ENCODE measurements around the gene TRIM17. TPM values are rescaled to one million over a fixed set of nuclear protein-coding genes. Genes with fewer than 3 reads are reported as not detected.

Gene TRIM17
- total and polyA plus RNA-seq, 2 experiments from 2014 or later: 0.86 to 1.1 TPM

GRCh38 chr1:228429698-228430097 is 13.0 kb upstream of the TRIM17 start (continued):
- TF ChIP-seq ZNF114 (CRISPR knock-in tag; IDR thresholded peaks at IDR 0.05): no peak
- TF ChIP-seq, protein P1, sequence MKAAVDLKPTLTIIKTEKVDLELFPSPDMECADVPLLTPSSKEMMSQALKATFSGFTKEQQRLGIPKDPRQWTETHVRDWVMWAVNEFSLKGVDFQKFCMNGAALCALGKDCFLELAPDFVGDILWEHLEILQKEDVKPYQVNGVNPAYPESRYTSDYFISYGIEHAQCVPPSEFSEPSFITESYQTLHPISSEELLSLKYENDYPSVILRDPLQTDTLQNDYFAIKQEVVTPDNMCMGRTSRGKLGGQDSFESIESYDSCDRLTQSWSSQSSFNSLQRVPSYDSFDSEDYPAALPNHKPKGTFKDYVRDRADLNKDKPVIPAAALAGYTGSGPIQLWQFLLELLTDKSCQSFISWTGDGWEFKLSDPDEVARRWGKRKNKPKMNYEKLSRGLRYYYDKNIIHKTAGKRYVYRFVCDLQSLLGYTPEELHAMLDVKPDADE (IDR thresholded peaks at IDR 0.05): no peak
- TF ChIP-seq STAT1 (IDR thresholded peaks at IDR 0.05; ENCODE audit: unreplicated experiment): no peak
- no peak for TF ChIP-seq CREB1 (CRISPR knock-in tag; IDR thresholded peaks at IDR 0.05; ENCODE audit: low read depth)
- TF ChIP-seq, protein P2, sequence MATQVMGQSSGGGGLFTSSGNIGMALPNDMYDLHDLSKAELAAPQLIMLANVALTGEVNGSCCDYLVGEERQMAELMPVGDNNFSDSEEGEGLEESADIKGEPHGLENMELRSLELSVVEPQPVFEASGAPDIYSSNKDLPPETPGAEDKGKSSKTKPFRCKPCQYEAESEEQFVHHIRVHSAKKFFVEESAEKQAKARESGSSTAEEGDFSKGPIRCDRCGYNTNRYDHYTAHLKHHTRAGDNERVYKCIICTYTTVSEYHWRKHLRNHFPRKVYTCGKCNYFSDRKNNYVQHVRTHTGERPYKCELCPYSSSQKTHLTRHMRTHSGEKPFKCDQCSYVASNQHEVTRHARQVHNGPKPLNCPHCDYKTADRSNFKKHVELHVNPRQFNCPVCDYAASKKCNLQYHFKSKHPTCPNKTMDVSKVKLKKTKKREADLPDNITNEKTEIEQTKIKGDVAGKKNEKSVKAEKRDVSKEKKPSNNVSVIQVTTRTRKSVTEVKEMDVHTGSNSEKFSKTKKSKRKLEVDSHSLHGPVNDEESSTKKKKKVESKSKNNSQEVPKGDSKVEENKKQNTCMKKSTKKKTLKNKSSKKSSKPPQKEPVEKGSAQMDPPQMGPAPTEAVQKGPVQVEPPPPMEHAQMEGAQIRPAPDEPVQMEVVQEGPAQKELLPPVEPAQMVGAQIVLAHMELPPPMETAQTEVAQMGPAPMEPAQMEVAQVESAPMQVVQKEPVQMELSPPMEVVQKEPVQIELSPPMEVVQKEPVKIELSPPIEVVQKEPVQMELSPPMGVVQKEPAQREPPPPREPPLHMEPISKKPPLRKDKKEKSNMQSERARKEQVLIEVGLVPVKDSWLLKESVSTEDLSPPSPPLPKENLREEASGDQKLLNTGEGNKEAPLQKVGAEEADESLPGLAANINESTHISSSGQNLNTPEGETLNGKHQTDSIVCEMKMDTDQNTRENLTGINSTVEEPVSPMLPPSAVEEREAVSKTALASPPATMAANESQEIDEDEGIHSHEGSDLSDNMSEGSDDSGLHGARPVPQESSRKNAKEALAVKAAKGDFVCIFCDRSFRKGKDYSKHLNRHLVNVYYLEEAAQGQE (IDR thresholded peaks at IDR 0.05; ENCODE audit: unreplicated experiment): no peak
- TF ChIP-seq ZNF331 (CRISPR knock-in tag; IDR thresholded peaks at IDR 0.05; ENCODE audit: low read depth): no peak
- no peak for TF ChIP-seq JUNB (IDR thresholded peaks at IDR 0.05; ENCODE audit: unreplicated experiment)
- TF ChIP-seq POLR2AphosphoS5 (IDR thresholded peaks at IDR 0.05; ENCODE audit: low read depth): no peak

GRCh38 chr1:228429007-228429406 is 12.3 kb upstream of the TRIM17 start:
- Histone ChIP-seq H3K4me3 (no peak overlapping the region), H4K20me1 (replicated peaks; ENCODE audit: insufficient read depth) (no peaks in the 10 kb centered on the region), H3K4me2 (no peak overlapping the region), H3K27me3 (ENCODE audit: insufficient read depth) (peaks cover 54% of the 10 kb centered on the region), H3K4me1 (ENCODE audit: insufficient read depth) (peaks cover 7% of the 10 kb centered on the region; the same call in 1 of the 2 replicates), H3K36me3 (ENCODE audit: insufficient read depth) (no peaks in the 10 kb centered on the region), H3K9me2 (ENCODE audit: insufficient read depth) (no peaks in the 10 kb centered on the region), H3F3A (replicated peaks; ENCODE audit: low read depth) (no peaks in the 10 kb centered on the region), H3K27ac (ENCODE audit: low read depth) (no peak overlapping the region), H3K79me2 (replicated peaks; ENCODE audit: insufficient read depth) (no peaks in the 10 kb centered on the region), H2AFZ (no peak overlapping the region)
- Mint-ChIP-seq H3K27ac (no peak overlapping the region), H3K36me3 (ENCODE audit: low read depth) (0 out of 3 replicates have a peak, but pooled peaks cover 3% of the 10 kb centered on the region), H3K9me3 (peaks cover 4% of the 10 kb centered on the region; the same call in 1 of the 3 replicates), H3K4me1 (peaks cover 23% of the 10 kb centered on the region), H3K27me3 (ENCODE audit: insufficient read depth, low read depth, poor library complexity) (peaks cover 25% of the 10 kb centered on the region), H3K4me3 (no peak overlapping the region)
- ATAC-seq (0 out of 3 replicates have a peak, but pooled peaks have one; percentile 15), DNase-seq (ENCODE audit: low spot score) (no peak)
- no peak for TF ChIP-seq EZH2phosphoT487 (IDR thresholded peaks at IDR 0.05; ENCODE audit: unreplicated experiment)
- TF ChIP-seq, protein P2 (IDR thresholded peaks at IDR 0.05; ENCODE audit: unreplicated experiment): no peak
- TF ChIP-seq NANOG (IDR thresholded peaks at IDR 0.05; ENCODE audit: borderline replicate concordance): no peak
